K562 treated with DMSO at 1 percent for 24 hours (cell line): ENCODE measurements around the gene ANKRD24. TPM values are rescaled to one million over a fixed set of nuclear protein-coding genes. Genes with fewer than 3 reads are reported as not detected.

Source experiments
- total RNA-seq: library from RNA; unstranded; fragments of 300-600 nt; gene quantifications from 2 replicates; pipeline ENCODE4 v1.2.3, GENCODE V29; 2022; ENCODE audit warnings: low read depth; ENCODE audit not compliant: insufficient read depth

The ANKRD24 gene
- 0.54 and 1.0 TPM in 2 replicates for total RNA-seq

GRCh38 chr19:4182084-4182810, at the start of gene ANKRD24, which contains the start of gene SIRT6:
Gene ANKRD24 (plus strand): TSS chr19:4182689. CDS start chr19:4186426, 3,737 bp downstream.
Gene SIRT6 (minus strand): TSS chr19:4182563. CDS start chr19:4182539, 24 bp downstream.

GRCh38 chr19:4229179-4229931, 46.9 kb downstream of the ANKRD24 start, which contains the start of gene EBI3:
Gene EBI3 (plus strand): TSS chr19:4229523. CDS start chr19:4229551, 28 bp downstream.

GRCh38 chr19:4246767-4247593, 64.5 kb downstream of the ANKRD24 start, which contains the start of gene YJU2:
Gene YJU2 (plus strand): TSS chr19:4247080. CDS start chr19:4247147, 67 bp downstream.

Other genes with a start within 250 kb of the ANKRD24 start
- not detected in 2 replicates for gene NMRK2, start 249.6 kb upstream of the ANKRD24 start, total RNA-seq
- gene DAPK3, start 211.6 kb upstream of the ANKRD24 start, total RNA-seq = 123 and 133 TPM in 2 replicates
- gene EEF2, start 197.2 kb upstream of the ANKRD24 start, total RNA-seq = 4,377 and 5,020 TPM in 2 replicates
- gene PIAS4, start 175.0 kb upstream of the ANKRD24 start, total RNA-seq = 32.2 and 36.5 TPM in 2 replicates
- 32.3 and 33.0 TPM in 2 replicates for gene ZBTB7A, start 115.8 kb upstream of the ANKRD24 start, total RNA-seq
- 343 and 376 TPM in 2 replicates for gene MAP2K2, start 58.6 kb upstream of the ANKRD24 start, total RNA-seq
- 0.31 TPM in 1 of 2 replicates, not detected in the other for gene CREB3L3, start 29.1 kb upstream of the ANKRD24 start, total RNA-seq
- 51.7 and 55.7 TPM in 2 replicates for gene SIRT6, start 126 bp upstream of the ANKRD24 start, total RNA-seq
- 5.8 and 9.7 TPM in 2 replicates for gene EBI3, start 46.8 kb downstream of the ANKRD24 start, total RNA-seq
- 32.8 and 33.7 TPM in 2 replicates for gene YJU2, start 64.4 kb downstream of the ANKRD24 start, total RNA-seq
- gene SHD, start 96.6 kb downstream of the ANKRD24 start, total RNA-seq = 2.9 and 7.2 TPM in 2 replicates
- not detected in 2 replicates for gene TMIGD2, start 119.7 kb downstream of the ANKRD24 start, total RNA-seq
- gene FSD1, start 121.9 kb downstream of the ANKRD24 start, total RNA-seq = 0.96 and 1.2 TPM in 2 replicates
- gene STAP2, start 156.1 kb downstream of the ANKRD24 start, total RNA-seq = 1.0 and 2.4 TPM in 2 replicates
- gene MPND, start 160.9 kb downstream of the ANKRD24 start, total RNA-seq = 17.5 and 22.6 TPM in 2 replicates
- 116 and 119 TPM in 2 replicates for gene SH3GL1, start 217.9 kb downstream of the ANKRD24 start, total RNA-seq
- 84.5 and 88.7 TPM in 2 replicates for gene CHAF1A, start 220.0 kb downstream of the ANKRD24 start, total RNA-seq